RWPE2 (cell line): ENCODE measurements around the gene SH3BP4.

Source experiments
- ATAC-seq: fragments of 200-7000 bp; cut with Tn5 transposase; 3 replicates; pipeline ENCODE4 v1.9.1; 2021; ENCODE audit warnings: low read depth
- DNase-seq: peaks from one replicate; pipeline ENCODE4 v3.0.0-alpha.2; 2020; ENCODE audit warnings: low spot score
- H3K27ac ChIP-seq: fragments of 450-650 bp; 2 replicates; pipeline ENCODE4 v1.5.1; 2017; ENCODE audit warnings: mild to moderate bottlenecking; ENCODE audit not compliant: poor library complexity, severe bottlenecking
- H3K27me3 ChIP-seq: fragments of 250-450 bp; sonication (Bioruptor Pico); 2 replicates; pipeline ENCODE4 v1.5.1; 2021; ENCODE audit warnings: mild to moderate bottlenecking, moderate library complexity; ENCODE audit not compliant: insufficient read depth, poor library complexity, severe bottlenecking
- H3K36me3 ChIP-seq: fragments of 250-450 bp; sonication (Bioruptor Pico); 2 replicates; pipeline ENCODE4 v1.5.1; 2020; ENCODE audit warnings: low read depth, mild to moderate bottlenecking, moderate library complexity
- H3K4me1 ChIP-seq: fragments of 250-450 bp; sonication (Bioruptor Pico); 2 replicates; pipeline ENCODE4 v1.5.1; 2021; ENCODE audit warnings: mild to moderate bottlenecking, moderate library complexity; ENCODE audit not compliant: insufficient read depth, poor library complexity, severe bottlenecking
- H3K4me3 ChIP-seq: fragments of 250-450 bp; sonication (Bioruptor Pico); 2 replicates; pipeline ENCODE4 v1.5.1; 2021; ENCODE audit warnings: mild to moderate bottlenecking, moderate library complexity; ENCODE audit not compliant: severe bottlenecking
- H3K9me3 ChIP-seq: fragments of 250-450 bp; sonication (Bioruptor Pico); 2 replicates; pipeline ENCODE4 v1.5.1; 2021; ENCODE audit warnings: mild to moderate bottlenecking, moderate library complexity; ENCODE audit not compliant: severe bottlenecking
- TF ChIP-seq, protein P1 (sequence below): fragments of 450-650 bp; IDR thresholded peaks from one replicate; pipeline ENCODE4 v1.5.1; 2017; ENCODE audit warnings: mild to moderate bottlenecking, moderate library complexity; ENCODE audit not compliant: poor library complexity, severe bottlenecking

Gene SH3BP4

DNA sequence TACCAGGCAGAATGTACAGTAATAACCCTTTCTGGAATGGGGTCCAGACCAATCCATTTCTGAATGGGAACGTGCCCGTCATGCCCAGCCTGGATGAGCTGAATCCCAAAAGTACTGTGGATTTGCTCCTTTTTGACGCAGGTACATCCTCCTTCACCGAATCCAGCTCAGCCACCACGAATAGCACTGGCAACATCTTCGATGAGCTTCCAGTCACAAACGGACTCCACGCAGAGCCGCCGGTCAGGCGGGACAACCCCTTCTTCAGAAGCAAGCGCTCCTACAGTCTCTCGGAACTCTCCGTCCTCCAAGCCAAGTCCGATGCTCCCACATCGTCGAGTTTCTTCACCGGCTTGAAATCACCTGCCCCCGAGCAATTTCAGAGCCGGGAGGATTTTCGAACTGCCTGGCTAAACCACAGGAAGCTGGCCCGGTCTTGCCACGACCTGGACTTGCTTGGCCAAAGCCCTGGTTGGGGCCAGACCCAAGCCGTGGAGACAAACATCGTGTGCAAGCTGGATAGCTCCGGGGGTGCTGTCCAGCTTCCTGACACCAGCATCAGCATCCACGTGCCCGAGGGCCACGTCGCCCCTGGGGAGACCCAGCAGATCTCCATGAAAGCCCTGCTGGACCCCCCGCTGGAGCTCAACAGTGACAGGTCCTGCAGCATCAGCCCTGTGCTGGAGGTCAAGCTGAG lies 89.6 kb downstream of the SH3BP4 start:
- DNase-seq (no peak), ATAC-seq (no peak)
- no peaks in the 10 kb centered on the region for H3K9me3 ChIP-seq
- H3K36me3 ChIP-seq: peaks cover 80% of the 10 kb centered on the region
- H3K27ac ChIP-seq: no peak overlapping the region
- TF ChIP-seq, protein P1, sequence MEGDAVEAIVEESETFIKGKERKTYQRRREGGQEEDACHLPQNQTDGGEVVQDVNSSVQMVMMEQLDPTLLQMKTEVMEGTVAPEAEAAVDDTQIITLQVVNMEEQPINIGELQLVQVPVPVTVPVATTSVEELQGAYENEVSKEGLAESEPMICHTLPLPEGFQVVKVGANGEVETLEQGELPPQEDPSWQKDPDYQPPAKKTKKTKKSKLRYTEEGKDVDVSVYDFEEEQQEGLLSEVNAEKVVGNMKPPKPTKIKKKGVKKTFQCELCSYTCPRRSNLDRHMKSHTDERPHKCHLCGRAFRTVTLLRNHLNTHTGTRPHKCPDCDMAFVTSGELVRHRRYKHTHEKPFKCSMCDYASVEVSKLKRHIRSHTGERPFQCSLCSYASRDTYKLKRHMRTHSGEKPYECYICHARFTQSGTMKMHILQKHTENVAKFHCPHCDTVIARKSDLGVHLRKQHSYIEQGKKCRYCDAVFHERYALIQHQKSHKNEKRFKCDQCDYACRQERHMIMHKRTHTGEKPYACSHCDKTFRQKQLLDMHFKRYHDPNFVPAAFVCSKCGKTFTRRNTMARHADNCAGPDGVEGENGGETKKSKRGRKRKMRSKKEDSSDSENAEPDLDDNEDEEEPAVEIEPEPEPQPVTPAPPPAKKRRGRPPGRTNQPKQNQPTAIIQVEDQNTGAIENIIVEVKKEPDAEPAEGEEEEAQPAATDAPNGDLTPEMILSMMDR: no peak
- H3K4me1 ChIP-seq: no peaks in the 10 kb centered on the region
- H3K27me3 ChIP-seq: no peaks in the 10 kb centered on the region
- H3K4me3 ChIP-seq: no peak overlapping the region

DNA sequence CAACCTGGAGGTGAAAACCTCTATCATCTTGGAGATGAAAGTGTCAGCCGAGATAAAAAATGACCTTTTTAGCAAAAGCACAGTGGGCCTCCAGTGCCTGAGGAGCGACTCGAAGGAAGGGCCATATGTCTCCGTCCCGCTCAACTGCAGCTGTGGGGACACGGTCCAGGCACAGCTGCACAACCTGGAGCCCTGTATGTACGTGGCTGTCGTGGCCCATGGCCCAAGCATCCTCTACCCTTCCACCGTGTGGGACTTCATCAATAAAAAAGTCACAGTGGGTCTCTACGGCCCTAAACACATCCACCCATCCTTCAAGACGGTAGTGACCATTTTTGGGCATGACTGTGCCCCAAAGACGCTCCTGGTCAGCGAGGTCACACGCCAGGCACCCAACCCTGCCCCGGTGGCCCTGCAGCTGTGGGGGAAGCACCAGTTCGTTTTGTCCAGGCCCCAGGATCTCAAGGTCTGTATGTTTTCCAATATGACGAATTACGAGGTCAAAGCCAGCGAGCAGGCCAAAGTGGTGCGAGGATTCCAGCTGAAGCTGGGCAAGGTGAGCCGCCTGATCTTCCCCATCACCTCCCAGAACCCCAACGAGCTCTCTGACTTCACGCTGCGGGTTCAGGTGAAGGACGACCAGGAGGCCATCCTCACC lies 90.2 kb downstream of the SH3BP4 start:
- H3K27me3 ChIP-seq: no peaks in the 10 kb centered on the region
- H3K4me3 ChIP-seq: no peak overlapping the region
- H3K9me3 ChIP-seq: no peaks in the 10 kb centered on the region
- H3K36me3 ChIP-seq: peaks cover 82% of the 10 kb centered on the region
- ATAC-seq (no peak), DNase-seq (no peak)
- no peak overlapping the region for H3K27ac ChIP-seq
- no peaks in the 10 kb centered on the region for H3K4me1 ChIP-seq
- TF ChIP-seq, protein P1: no peak

- Histone ChIP-seq H3K36me3 (peaks cover 82% of the 10 kb centered on the region), H3K9me3 (no peaks in the 10 kb centered on the region), H3K4me3 (no peak overlapping the region), H3K4me1 (no peaks in the 10 kb centered on the region), H3K27me3 (no peaks in the 10 kb centered on the region), H3K27ac (no peak overlapping the region)
- TF ChIP-seq, protein P1: no peak
- DNase-seq (no peak), ATAC-seq (no peak)
Observed at GRCh38 chr2:235042576-235043515, 91.0 kb downstream of the SH3BP4 start.

DNA sequence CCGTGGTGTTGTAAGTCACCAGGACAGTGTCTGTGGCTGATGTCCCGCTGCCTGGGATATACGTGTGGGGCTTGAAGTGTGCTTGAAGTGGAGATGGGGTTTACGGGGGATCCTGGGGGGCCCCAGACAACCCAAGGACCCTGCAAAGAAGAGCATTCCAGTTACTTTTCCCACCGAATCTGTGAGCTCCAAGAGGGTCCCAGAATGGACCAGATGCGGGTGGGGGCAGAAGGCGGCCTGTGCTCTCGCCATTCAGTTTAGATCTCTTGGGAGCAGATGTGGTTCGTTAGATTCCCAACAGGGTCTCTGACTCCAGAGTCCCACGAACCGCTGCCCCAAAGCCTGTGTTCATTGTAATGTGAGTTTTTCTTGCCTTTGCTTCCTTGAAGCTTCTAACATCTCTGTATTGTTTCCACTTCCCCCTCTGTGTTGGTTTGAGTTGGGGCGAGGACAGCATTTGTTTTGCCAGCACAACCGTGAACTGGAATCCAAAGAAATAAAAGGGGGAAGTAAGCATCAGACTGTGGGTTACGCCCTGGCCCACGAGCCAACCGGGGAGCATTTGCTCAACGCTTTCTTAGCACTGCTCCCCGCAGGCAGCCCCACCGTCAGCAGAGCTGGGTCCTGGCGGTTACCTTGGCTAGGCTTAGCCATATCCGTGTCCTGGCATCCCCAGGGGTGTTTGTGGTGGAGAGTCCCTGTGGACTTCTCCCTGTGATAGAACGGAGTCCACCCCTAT lies 92.1 kb downstream of the SH3BP4 start:
- H3K4me1 ChIP-seq: no peaks in the 10 kb centered on the region
- TF ChIP-seq, protein P1: no peak
- H3K27me3 ChIP-seq: no peaks in the 10 kb centered on the region
- H3K9me3 ChIP-seq: no peaks in the 10 kb centered on the region
- H3K4me3 ChIP-seq: no peak overlapping the region
- no peak for ATAC-seq
- H3K27ac ChIP-seq: no peak overlapping the region
- DNase-seq: no peak
- H3K36me3 ChIP-seq: peaks cover 75% of the 10 kb centered on the region
